Left lung (tissue), 10 donors: Measurements from ENCODE around the gene GALNT2. TPM values are rescaled to one million over a fixed set of nuclear protein-coding genes. Genes with fewer than 3 reads are reported as not detected.

Source experiments
- ATAC-seq: fragments of 200-7000 bp; cut with Tn5 transposase; one replicate; pipeline ENCODE4 v1.9.1; 2020; ENCODE audit warnings: moderate library complexity
- DNase-seq, 4 donors: peaks; one replicate each; pipeline ENCODE4 v3.0.0-alpha.2; 2013 to 2020
- H3K27ac ChIP-seq, 2 donors: fragments of 200-600 bp; sonication (generic) in 1 of 2; one replicate each; pipeline versions ENCODE4 v1.5.0 to v1.8.0; 2020 to 2021
- H3K27me3 ChIP-seq, 2 donors: fragments of 200-600 bp; sonication (generic) in 1 of 2; one replicate each; pipeline versions ENCODE4 v1.5.0 to v1.8.0; 2020 to 2021
- H3K36me3 ChIP-seq, 2 donors: fragments of 200-600 bp; sonication (generic) in 1 of 2; one replicate each; pipeline versions ENCODE4 v1.5.0 to v1.8.0; 2020 to 2021
- H3K4me1 ChIP-seq, 2 donors: fragments of 200-600 bp; one replicate each; pipeline ENCODE4 v1.8.0; 2021
- H3K4me3 ChIP-seq, 2 donors: fragments of 200-600 bp; sonication (generic) in 1 of 2; one replicate each; pipeline versions ENCODE4 v1.5.0 to v1.8.0; 2020 to 2021; ENCODE audit warnings: mild to moderate bottlenecking in 1 of 2
- H3K9me3 ChIP-seq, 2 donors: fragments of 200-600 bp; sonication (generic) in 1 of 2; one replicate each; pipeline versions ENCODE4 v1.5.0 to v1.8.0; 2020 to 2021
- intact Hi-C, 2 donors: fragments of 100-400 bp; cut with DNase I; formaldehyde crosslinking; loops; one replicate each; pipeline versions ENCODE4 v1.11.2 to v1.14.2; 2022
- polyA plus RNA-seq, 6 donors: library from polyadenylated mRNA; unstranded; fragments of 120-200 nt; gene quantifications; one replicate each; pipeline ENCODE4 v1.2.1, GENCODE V29; 2013; ENCODE audit not compliant: insufficient read length in 6 of 6
- total RNA-seq, 2 donors: library from RNA; stranded (reverse); fragmentation: NEBNext Ultra II Directional; extraction: Animal tissue kit (Norgen Biotek cat#: 25700); gene quantifications; one replicate each; pipeline ENCODE4 v1.2.1, GENCODE V29; 2021
- TF ChIP-seq, protein P1 (sequence below), 2 donors: fragments of 200-600 bp; sonication (generic) in 1 of 2; IDR thresholded peaks; one replicate each; pipeline versions ENCODE4 v1.5.0 to v1.8.0; 2021; ENCODE audit warnings: antibody characterized with exemption in 2 of 2
- donor health status: DM: no; HTN: yes; CAD: no.
- donor health status: DM: no; HTN: no; CAD: no.

GALNT2 gene
- total and polyA plus RNA-seq, 8 donors, result 27.6 to 114 (median 40.0) TPM

DNA sequence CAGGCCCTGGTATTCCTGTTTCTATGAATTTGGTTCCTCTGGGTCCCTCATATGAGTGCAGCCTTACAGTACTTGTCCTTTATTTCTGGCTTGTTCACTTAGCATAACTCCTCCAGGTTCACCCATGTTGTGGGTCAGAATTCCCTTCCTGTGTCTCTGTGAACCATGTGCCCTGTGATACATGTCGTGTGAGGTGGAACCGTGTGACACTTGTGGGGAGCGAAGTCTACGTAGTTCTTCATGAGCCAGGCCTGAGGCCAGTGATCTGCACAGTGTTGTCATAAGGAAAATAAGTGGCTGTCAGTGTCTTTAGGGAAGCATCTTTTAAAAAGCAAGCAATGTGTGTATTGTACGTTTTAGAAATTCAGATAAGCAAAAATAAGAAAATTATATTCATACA is 122.8 kb downstream of the GALNT2 start:
- Histone ChIP-seq H3K27me3 (no peaks in the 10 kb centered on the region), H3K9me3 (no peaks in the 10 kb centered on the region), H3K4me1 (peaks cover 17 to 67% of the 10 kb centered on the region in 2 donors), H3K36me3 (no peaks in the 10 kb centered on the region), H3K27ac (peak overlapping the region in 1 of 2 donors; percentile 87), H3K4me3 (no peak overlapping the region)
- no peak for ATAC-seq
- intact Hi-C loops, result no loop called here
- DNase-seq, result no peak
- TF ChIP-seq, protein P1, sequence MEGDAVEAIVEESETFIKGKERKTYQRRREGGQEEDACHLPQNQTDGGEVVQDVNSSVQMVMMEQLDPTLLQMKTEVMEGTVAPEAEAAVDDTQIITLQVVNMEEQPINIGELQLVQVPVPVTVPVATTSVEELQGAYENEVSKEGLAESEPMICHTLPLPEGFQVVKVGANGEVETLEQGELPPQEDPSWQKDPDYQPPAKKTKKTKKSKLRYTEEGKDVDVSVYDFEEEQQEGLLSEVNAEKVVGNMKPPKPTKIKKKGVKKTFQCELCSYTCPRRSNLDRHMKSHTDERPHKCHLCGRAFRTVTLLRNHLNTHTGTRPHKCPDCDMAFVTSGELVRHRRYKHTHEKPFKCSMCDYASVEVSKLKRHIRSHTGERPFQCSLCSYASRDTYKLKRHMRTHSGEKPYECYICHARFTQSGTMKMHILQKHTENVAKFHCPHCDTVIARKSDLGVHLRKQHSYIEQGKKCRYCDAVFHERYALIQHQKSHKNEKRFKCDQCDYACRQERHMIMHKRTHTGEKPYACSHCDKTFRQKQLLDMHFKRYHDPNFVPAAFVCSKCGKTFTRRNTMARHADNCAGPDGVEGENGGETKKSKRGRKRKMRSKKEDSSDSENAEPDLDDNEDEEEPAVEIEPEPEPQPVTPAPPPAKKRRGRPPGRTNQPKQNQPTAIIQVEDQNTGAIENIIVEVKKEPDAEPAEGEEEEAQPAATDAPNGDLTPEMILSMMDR (IDR thresholded peaks at IDR 0.05), result no peak

DNA sequence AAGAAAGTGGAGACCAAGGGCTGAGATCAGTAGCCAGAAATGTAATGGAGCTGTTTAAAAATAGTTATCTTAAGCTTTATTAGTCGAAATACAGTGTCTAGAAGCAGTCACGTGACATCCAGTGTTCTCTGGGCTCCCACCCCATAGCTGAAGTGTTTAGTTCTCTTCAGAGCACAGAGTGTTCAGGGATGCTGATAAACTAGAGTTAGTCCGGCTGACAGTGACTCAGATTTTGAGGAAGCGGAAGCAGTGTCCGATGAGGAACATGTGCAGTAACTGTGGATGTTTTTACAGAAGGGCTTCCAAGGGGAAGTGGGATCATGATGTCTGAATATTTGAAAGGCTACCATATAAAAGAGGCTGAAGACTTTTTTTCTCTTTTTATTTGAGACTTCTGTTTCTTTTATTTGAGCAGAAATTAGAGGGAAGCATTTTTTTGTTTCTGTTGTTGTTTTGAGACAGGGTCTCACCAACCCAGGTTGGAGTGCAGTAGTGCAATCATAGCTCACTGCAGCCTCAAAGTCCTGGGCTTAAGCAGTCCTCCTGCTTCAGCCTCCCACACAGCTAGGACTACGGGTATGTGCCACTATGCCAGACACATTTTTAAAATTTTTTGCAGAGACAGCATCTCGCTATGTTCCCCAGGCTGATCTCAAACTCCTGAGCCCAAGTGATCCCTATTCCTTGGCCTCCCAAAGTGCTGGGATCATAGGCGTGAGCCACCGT is 124.2 kb downstream of the GALNT2 start:
- DNase-seq (peak in 1 of 4 donors; percentile 72), ATAC-seq (peak; percentile 82)
- Histone ChIP-seq H3K27ac (peak overlapping the region; percentile 24 to 87), H3K36me3 (no peaks in the 10 kb centered on the region), H3K9me3 (no peaks in the 10 kb centered on the region), H3K4me1 (peaks cover 11 to 57% of the 10 kb centered on the region in 2 donors), H3K4me3 (no peak overlapping the region), H3K27me3 (no peaks in the 10 kb centered on the region)
- intact Hi-C loops, result no loop called here
- TF ChIP-seq, protein P1 (IDR thresholded peaks at IDR 0.05), result no peak

DNA sequence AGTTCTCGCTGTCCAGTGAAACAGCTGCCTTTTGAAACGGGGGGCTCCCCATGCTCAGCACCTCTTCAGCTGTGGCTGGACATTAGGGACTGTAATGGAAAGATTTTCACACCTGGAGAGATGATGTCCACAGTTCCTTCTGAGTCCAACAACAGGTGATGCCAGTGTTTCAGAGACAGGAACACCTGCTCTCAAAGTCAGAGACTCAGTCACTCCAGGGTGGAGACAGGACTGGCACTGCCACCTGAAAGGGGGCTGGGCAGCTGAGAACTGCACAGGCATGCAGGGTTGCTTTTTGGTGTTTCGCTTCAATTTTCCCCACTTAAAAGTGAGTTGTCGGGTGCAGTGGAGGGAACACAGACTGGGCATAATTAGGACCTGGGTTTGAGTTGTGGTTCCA is 124.8 kb downstream of the GALNT2 start:
- peak overlapping the region in 1 of 2 donors; percentile 87 for H3K27ac ChIP-seq
- TF ChIP-seq, protein P1 (IDR thresholded peaks at IDR 0.05), result no peak
- ATAC-seq (peak; percentile 9), DNase-seq (no peak)
- no peaks in the 10 kb centered on the region for H3K27me3 ChIP-seq
- peaks cover 5 to 50% of the 10 kb centered on the region in 2 donors for H3K4me1 ChIP-seq
- intact Hi-C loops, result no loop called here
- H3K9me3 ChIP-seq, result no peaks in the 10 kb centered on the region
- H3K4me3 ChIP-seq, result no peak overlapping the region
- no peaks in the 10 kb centered on the region for H3K36me3 ChIP-seq

DNA sequence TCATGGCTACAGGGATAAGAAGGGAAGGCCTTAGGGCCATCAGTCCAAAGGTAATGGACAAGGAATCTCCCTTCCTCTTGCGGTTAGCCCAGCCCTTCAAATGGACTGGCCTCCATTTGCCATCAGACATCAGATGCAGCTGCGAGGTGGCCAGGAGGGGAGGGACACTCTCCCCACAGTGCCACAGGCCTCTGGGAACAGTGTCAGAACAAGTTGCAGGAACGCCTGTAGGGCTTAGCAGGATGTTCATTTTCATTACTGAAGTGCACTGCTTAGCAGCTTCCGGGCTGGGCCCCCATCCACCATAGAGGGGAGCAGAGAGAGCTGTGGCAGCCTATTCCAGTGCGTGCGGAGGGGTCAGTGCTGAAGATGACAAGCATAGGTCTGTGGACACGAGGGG is 127.5 kb downstream of the GALNT2 start:
- no peaks in the 10 kb centered on the region for H3K9me3 ChIP-seq
- H3K27ac ChIP-seq, result no peak overlapping the region
- TF ChIP-seq, protein P1 (IDR thresholded peaks at IDR 0.05), result no peak
- H3K27me3 ChIP-seq, result no peaks in the 10 kb centered on the region
- intact Hi-C loops, result no loop called here
- no peaks in the 10 kb centered on the region for H3K36me3 ChIP-seq
- H3K4me3 ChIP-seq, result no peak overlapping the region
- no peak for ATAC-seq
- H3K4me1 ChIP-seq, result peaks cover 0 to 26% of the 10 kb centered on the region in 2 donors
- no peak for DNase-seq

DNA sequence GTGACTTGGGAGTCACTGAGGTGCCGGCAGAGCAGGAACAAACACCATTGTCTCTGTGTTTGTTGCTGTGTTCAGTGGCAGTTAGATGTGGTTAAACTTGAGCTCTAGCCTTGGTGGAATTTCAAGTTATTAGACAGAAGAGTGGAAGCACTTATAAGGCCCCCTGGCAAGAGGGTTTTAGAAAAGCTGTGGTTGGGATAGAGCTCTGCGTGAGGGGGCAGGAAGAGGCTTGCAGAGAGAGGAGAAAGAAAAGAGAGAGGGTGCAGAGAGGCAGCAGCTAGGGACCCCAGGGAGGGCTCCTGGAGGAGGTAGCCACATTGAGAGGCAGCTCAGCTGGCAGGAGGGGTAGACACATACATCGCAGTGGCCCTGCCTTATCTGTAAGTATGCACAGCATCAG is 128.2 kb downstream of the GALNT2 start:
- TF ChIP-seq, protein P1 (IDR thresholded peaks at IDR 0.05), result no peak
- Histone ChIP-seq H3K27ac (no peak overlapping the region), H3K9me3 (no peaks in the 10 kb centered on the region), H3K4me3 (no peak overlapping the region), H3K27me3 (no peaks in the 10 kb centered on the region), H3K4me1 (peaks cover 0 to 20% of the 10 kb centered on the region in 2 donors), H3K36me3 (no peaks in the 10 kb centered on the region)
- intact Hi-C loops, result no loop called here
- ATAC-seq (no peak), DNase-seq (no peak)
